Stimulated activated CD8-positive, alpha-beta memory T cell treated with anti-CD3 and anti-CD28 coated beads, Interleukin-2, amount 100 ng/mL, for 1 hour (primary cell): ENCODE data around the gene PFKP.

ENCODE experiments used
- DNase-seq, 2 donors: peaks; one replicate each; pipeline ENCODE4 v3.0.0-alpha.2; 2020; ENCODE audit warnings: low read depth in 2 of 2

PFKP gene

GRCh38 chr10:3067118-3067858, at the start of gene PFKP:
PFKP (plus strand) TSS chr10:3067548; CDS start chr10:3067596, 48 bp downstream.
- peak; percentile 27 to 36 for DNase-seq

- no peak for DNase-seq
These were observed 49.1 kb upstream of the PFKP start for GRCh38 chr10:3018247-3018646.

- no peak for DNase-seq
These were observed 47.0 kb upstream of the PFKP start for GRCh38 chr10:3020311-3020710.

GRCh38 chr10:3020881-3021280, 46.5 kb upstream of the PFKP start:
- DNase-seq = no peak

GRCh38 chr10:3022027-3022426, 45.3 kb upstream of the PFKP start:
- no peak for DNase-seq

GRCh38 chr10:3023892-3024291, 43.5 kb upstream of the PFKP start:
- DNase-seq = no peak

- DNase-seq = no peak
These were observed 42.2 kb upstream of the PFKP start for GRCh38 chr10:3025026-3025683.

- DNase-seq = no peak
These were observed 39.5 kb upstream of the PFKP start for GRCh38 chr10:3027866-3028265.

- no peak for DNase-seq
These were observed 38.9 kb upstream of the PFKP start for GRCh38 chr10:3028441-3028840.

- DNase-seq = no peak
These were observed 36.6 kb upstream of the PFKP start for GRCh38 chr10:3030765-3031164.

GRCh38 chr10:3031490-3031889, 35.9 kb upstream of the PFKP start:
- DNase-seq = no peak

- no peak for DNase-seq
These were observed 33.4 kb upstream of the PFKP start for GRCh38 chr10:3033925-3034324.

GRCh38 chr10:3034616-3035015, 32.7 kb upstream of the PFKP start:
- DNase-seq = no peak

- DNase-seq = no peak
These were observed 31.0 kb upstream of the PFKP start for GRCh38 chr10:3036155-3037021.

- no peak for DNase-seq
These were observed 30.2 kb upstream of the PFKP start for GRCh38 chr10:3037182-3037581.

GRCh38 chr10:3040069-3040468, 27.3 kb upstream of the PFKP start:
- no peak for DNase-seq

- DNase-seq = no peak
These were observed 24.8 kb upstream of the PFKP start for GRCh38 chr10:3042589-3042988.

GRCh38 chr10:3043512-3044368, 23.6 kb upstream of the PFKP start:
- no peak for DNase-seq

GRCh38 chr10:3045471-3046209, 21.7 kb upstream of the PFKP start:
- no peak for DNase-seq

- no peak for DNase-seq
These were observed 21.1 kb upstream of the PFKP start for GRCh38 chr10:3046210-3046779.
